SK-N-SH treated with all-trans-retinoic acid at 6 μM for 48 hours (cell line): ENCODE results near the gene DYNLT1.

ENCODE experiments used
- ARNTL ChIP-seq: fragments of 450-650 bp; formaldehyde crosslinking; IDR thresholded peaks from 2 replicates; pipeline ENCODE4 v1.5.0; 2020; ENCODE audit warnings: low read depth, mild to moderate bottlenecking, moderate library complexity, borderline replicate concordance
- GLIS3 ChIP-seq: fragments of 250-450 bp; sonication (Bioruptor Pico); IDR thresholded peaks from 2 replicates; pipeline ENCODE4 v1.5.0; 2020; ENCODE audit warnings: mild to moderate bottlenecking, moderate library complexity
- ZNF70 ChIP-seq: fragments of 450-650 bp; formaldehyde crosslinking; IDR thresholded peaks from 2 replicates; pipeline ENCODE4 v1.5.0; 2020; ENCODE audit warnings: mild to moderate bottlenecking, moderate library complexity
- ZNF8 ChIP-seq: fragments of 450-650 bp; formaldehyde crosslinking; IDR thresholded peaks from 2 replicates; pipeline ENCODE4 v1.5.0; 2020; ENCODE audit warnings: mild to moderate bottlenecking, moderate library complexity
- TF ChIP-seq, protein P1 (sequence below): fragments of 250-450 bp; sonication (Bioruptor Pico); IDR thresholded peaks from 2 replicates; pipeline ENCODE4 v1.5.1; 2020; ENCODE audit warnings: low read depth, mild to moderate bottlenecking, moderate library complexity
- TF ChIP-seq, protein P2 (sequence below): fragments of 250-450 bp; sonication (Bioruptor Pico); IDR thresholded peaks from 2 replicates; pipeline ENCODE4 v1.8.0; 2020; ENCODE audit warnings: mild to moderate bottlenecking, moderate library complexity, borderline replicate concordance
- TF ChIP-seq, protein P3 (sequence below): fragments of 250-450 bp; sonication (Bioruptor Pico); IDR thresholded peaks from 2 replicates; pipeline ENCODE4 v1.8.0; 2021; ENCODE audit warnings: low read depth, mild to moderate bottlenecking, moderate library complexity, borderline replicate concordance

DNA sequence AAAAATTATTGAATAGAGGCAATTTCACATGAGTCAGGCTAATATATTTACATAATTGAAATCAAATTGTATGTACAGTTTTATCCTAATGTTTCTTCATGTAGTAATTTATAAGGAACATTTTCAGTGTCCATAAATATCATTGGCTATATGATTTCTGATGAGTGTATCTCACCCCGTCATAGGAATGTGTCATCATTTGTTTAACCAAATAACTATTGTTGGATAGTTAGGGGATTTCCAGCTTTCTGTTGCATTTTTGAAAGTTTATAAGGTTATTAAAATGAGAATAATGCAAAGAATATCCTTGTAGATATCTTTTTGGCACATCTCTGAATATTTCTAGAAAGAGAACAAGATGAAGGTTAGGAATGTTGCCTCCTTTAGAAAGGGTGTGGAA, 44.3 kb upstream of the DYNLT1 start:
- TF ChIP-seq, protein P1, sequence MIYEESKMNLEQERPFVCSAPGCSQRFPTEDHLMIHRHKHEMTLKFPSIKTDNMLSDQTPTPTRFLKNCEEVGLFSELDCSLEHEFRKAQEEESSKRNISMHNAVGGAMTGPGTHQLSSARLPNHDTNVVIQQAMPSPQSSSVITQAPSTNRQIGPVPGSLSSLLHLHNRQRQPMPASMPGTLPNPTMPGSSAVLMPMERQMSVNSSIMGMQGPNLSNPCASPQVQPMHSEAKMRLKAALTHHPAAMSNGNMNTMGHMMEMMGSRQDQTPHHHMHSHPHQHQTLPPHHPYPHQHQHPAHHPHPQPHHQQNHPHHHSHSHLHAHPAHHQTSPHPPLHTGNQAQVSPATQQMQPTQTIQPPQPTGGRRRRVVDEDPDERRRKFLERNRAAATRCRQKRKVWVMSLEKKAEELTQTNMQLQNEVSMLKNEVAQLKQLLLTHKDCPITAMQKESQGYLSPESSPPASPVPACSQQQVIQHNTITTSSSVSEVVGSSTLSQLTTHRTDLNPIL, result no peak
- no peak for TF ChIP-seq ZNF8 (CRISPR knock-in tag)
- no peak for TF ChIP-seq GLIS3 (CRISPR knock-in tag)
- TF ChIP-seq, protein P2, sequence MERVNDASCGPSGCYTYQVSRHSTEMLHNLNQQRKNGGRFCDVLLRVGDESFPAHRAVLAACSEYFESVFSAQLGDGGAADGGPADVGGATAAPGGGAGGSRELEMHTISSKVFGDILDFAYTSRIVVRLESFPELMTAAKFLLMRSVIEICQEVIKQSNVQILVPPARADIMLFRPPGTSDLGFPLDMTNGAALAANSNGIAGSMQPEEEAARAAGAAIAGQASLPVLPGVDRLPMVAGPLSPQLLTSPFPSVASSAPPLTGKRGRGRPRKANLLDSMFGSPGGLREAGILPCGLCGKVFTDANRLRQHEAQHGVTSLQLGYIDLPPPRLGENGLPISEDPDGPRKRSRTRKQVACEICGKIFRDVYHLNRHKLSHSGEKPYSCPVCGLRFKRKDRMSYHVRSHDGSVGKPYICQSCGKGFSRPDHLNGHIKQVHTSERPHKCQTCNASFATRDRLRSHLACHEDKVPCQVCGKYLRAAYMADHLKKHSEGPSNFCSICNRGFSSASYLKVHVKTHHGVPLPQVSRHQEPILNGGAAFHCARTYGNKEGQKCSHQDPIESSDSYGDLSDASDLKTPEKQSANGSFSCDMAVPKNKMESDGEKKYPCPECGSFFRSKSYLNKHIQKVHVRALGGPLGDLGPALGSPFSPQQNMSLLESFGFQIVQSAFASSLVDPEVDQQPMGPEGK (CRISPR knock-in tag), result no peak
- TF ChIP-seq, protein P3, sequence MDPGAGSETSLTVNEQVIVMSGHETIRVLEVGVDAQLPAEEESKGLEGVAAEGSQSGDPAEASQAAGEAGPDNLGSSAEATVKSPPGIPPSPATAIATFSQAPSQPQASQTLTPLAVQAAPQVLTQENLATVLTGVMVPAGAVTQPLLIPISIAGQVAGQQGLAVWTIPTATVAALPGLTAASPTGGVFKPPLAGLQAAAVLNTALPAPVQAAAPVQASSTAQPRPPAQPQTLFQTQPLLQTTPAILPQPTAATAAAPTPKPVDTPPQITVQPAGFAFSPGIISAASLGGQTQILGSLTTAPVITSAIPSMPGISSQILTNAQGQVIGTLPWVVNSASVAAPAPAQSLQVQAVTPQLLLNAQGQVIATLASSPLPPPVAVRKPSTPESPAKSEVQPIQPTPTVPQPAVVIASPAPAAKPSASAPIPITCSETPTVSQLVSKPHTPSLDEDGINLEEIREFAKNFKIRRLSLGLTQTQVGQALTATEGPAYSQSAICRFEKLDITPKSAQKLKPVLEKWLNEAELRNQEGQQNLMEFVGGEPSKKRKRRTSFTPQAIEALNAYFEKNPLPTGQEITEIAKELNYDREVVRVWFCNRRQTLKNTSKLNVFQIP, result no peak
- TF ChIP-seq ARNTL (CRISPR knock-in tag), result no peak
- no peak for TF ChIP-seq ZNF70 (CRISPR knock-in tag)
